AG09319 (cell line): Measurements from ENCODE around the gene IL3.

ENCODE experiments used
- DNase-seq: peaks from one replicate; pipeline ENCODE4 v3.0.0-alpha.2; 2010; ENCODE audit warnings: low read depth; ENCODE audit errors: extremely low read depth
- CTCF ChIP-seq: IDR thresholded peaks from 2 replicates; pipeline ENCODE4 v1.5.1; 2011; ENCODE audit warnings: low read depth, mild to moderate bottlenecking, inconsistent platforms, low read length, moderate library complexity

IL3 gene

GRCh38 chr5:132074772-132075718 is 14.6 kb downstream of the IL3 start:
- no peak for DNase-seq

GRCh38 chr5:132075719-132076077 is 15.2 kb downstream of the IL3 start:
- TF ChIP-seq CTCF = no peak
- no peak for DNase-seq

More at GRCh38 chr5:132074772-132075718, 14.6 kb downstream of the IL3 start:
- no peak for TF ChIP-seq CTCF

- no peak for TF ChIP-seq CTCF
- no peak for DNase-seq
Measured at GRCh38 chr5:132076202-132076830, 15.9 kb downstream of the IL3 start.

GRCh38 chr5:132076983-132077382 is 16.5 kb downstream of the IL3 start:
- no peak for DNase-seq

GRCh38 chr5:132079081-132079480 is 18.6 kb downstream of the IL3 start:
- TF ChIP-seq CTCF = no peak

More at GRCh38 chr5:132076983-132077382, 16.5 kb downstream of the IL3 start:
- TF ChIP-seq CTCF = no peak

GRCh38 chr5:132079619-132080018 is 19.2 kb downstream of the IL3 start:
- DNase-seq = no peak
- TF ChIP-seq CTCF = no peak

More at GRCh38 chr5:132079081-132079480, 18.6 kb downstream of the IL3 start:
- DNase-seq = no peak

GRCh38 chr5:132080595-132080994 is 20.1 kb downstream of the IL3 start:
- no peak for TF ChIP-seq CTCF
- no peak for DNase-seq
